DMS53 (cell line): ENCODE results near the gene ST3GAL3.

ENCODE experiments used
- DNase-seq: peaks from one replicate; lab custom pipeline; 2025; lab: John Stamatoyannopoulos, UW

The ST3GAL3 gene

DNA sequence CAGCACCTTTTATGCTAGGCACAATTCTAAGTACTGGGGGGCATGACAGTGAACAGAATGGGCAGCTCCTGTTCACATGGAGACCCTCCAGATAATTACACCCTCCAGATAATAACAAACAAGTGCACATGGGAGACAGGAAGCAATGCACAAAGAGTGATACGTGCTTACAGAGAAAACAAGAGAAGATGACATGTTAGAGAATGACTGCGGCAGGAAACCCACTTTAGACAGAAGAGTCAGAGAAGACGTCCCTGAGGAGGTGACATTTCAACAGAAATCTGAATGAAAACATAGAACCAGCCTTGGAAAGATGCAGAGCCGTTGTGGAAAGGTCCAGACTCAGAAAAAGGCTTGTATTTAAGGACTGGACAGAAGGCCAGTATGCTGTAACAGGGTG, 171.5 kb downstream of the ST3GAL3 start:
- no peak for DNase-seq

DNA sequence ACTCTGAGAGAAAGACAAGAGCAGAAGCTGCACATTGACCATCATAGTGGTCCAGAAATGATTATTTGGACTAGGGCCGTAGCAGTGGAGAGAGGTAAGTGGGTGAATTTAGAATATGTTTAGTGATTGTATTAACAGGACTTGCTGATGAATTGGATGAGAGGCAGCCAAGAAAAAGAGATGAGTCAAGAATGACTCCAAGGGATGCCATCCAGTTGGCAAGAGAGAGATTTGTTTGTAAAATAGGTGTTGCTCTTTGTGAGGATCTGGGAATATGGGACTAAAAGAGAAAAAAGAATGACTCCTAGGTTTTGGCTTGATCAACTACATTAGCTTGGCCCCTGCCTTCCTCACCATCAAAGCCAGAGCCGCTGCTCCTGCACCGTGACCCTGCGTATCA, 172.1 kb downstream of the ST3GAL3 start:
- DNase-seq = no peak

DNA sequence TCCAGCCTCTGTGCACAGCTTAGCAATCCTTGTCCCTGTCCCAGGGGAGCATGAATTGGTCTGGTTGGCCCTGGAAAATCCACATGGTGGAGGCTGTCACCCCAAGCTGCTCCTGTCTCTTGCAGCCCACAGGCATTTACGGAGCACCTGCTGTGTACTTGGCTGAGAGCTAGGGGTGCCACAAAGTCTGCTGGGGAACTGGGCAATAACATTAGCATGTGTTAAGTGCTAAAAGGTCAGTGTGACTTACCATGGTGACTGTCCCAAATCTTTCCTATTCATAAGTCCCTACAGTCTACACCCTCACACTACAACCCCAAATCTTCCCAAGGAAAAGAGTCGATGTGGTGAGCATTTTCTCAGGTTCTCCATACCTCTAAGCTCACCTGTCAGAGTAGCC, 172.7 kb downstream of the ST3GAL3 start:
- DNase-seq = no peak

- DNase-seq = no peak
These were observed 173.3 kb downstream of the ST3GAL3 start for GRCh38 chr1:43880604-43881003.

GRCh38 chr1:43881415-43881814, 174.1 kb downstream of the ST3GAL3 start:
- no peak for DNase-seq

GRCh38 chr1:43882763-43883162, 175.4 kb downstream of the ST3GAL3 start:
- no peak for DNase-seq

GRCh38 chr1:43883321-43883720, 176.0 kb downstream of the ST3GAL3 start:
- no peak for DNase-seq

GRCh38 chr1:43885279-43885801, 178.0 kb downstream of the ST3GAL3 start:
- DNase-seq = no peak

DNA sequence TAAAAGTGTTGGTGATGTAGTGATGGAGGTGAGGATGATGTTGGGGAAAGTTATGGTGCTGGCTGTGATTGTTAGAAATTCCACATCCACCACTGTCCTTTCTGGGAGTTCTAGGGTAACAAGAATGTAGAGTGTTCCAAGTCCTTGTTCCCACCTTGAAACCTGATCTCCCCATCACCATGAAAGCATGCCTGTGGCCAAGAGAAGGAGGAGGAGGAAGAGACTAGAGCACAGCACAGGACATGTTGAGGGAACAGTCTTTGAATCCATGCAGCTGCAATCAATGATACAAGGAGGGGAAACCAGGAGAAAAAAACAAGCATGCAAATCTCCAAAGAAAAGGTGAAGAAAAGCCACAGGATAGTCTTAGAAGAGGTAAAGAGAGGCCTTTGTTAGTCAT, 180.4 kb downstream of the ST3GAL3 start:
- DNase-seq = no peak

DNA sequence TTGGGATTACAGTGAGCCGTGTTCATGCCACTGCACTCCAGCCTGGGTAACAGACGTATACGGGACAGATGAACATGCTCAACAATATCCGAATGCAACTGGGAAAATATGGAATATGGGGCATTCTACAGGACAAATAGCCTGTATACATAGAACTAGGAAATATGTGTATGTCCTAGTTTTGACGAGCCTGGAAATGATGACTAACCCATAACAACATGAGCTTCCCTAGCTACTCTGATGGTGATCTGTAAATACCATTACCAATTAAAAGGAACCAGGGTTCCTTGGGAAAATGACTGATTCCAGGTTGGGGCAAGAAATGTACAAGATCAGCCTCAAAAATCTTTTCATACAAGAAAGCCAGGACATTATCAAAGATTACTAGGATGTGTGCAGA, 183.5 kb downstream of the ST3GAL3 start:
- DNase-seq = no peak

DNA sequence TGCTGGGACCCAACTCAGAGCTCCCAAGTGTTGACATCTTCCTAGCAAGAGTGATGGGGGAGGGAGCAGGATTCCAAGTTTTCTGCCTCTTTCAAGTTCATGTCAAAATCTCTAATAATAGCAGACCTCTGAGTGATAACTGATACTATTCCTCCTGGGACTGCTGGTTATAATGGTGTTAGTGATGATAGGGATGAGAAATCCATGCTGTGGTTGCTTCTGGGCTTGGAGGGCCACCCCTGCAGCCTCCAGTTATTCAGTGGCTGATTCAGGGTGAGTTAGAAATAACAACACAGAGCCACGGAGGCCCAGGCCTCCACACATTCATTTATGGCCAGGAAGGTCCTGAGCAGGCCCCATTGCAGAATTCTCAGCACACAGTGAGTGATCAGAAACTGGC, 185.7 kb downstream of the ST3GAL3 start:
- no peak for DNase-seq

- no peak for DNase-seq
These were observed 191.6 kb downstream of the ST3GAL3 start for GRCh38 chr1:43898981-43899380.

DNA sequence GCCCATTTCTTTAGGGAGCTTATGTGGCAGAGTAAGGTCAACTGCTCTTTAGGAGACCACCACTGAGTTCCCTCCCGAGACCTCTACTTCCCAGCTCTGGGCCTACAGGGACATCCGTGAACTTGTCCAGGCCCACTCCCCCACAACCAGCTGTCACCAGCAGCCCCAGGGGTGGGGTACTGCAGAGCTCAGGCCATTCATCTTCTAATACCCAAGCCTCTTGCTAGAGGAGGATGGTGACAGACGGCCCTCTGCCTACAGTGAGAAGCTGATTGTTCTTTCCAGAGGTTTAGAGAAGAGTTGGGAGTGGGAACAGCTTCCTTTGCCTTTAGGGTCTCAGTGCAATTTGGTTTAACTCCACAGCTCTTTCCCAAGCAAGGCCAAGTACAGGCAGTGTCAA, 193.1 kb downstream of the ST3GAL3 start:
- DNase-seq = no peak

GRCh38 chr1:43901196-43901961, 194.0 kb downstream of the ST3GAL3 start:
- no peak for DNase-seq

- DNase-seq = peak; percentile 36
These were observed 194.9 kb downstream of the ST3GAL3 start for GRCh38 chr1:43902058-43902831.

DNA sequence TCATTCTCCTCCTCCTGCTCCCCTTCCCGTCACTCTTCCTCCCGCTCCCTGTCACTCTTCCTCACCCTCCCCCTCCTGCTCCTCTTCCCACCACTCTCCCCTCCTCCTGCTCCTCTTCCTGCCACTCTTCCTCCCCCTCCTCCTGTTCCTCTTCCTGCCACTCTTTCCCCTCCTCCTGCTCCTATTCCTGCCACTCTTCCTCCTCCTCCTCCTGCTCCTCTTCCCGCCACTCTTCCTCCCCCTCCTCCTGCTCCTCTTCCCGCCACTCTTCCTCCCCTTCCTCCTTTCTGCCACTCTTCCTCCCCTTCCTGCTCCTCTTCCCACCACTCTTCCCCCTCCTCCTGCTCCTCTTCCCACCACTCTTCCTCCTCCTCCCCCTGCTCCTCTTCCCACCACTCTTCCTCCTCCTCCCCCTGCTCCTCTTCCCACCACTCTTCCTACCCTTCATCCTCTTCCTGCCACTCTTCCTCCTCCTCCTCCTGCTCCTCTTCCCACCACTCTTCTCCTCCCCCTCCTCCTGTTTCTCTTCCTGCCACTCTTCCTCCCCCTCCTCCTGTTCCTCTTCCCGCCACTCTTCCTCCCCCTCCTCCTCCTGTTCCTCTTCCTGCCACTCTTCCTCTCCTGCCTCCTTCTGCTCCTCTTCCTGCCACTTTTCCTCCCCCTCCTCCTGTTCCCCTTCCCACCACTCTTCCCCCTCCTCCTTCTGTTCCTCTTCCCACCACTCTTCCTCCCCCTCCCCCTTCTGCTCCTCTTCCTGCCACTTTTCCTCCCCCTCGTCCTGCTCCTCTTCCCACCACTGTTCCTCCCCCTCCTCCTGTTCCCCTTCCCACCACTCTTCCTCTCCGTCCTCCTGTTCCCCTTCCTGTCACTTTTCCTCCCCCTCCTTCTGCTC, 197.6 kb downstream of the ST3GAL3 start:
- DNase-seq = no peak

GRCh38 chr1:43908226-43908625, 200.9 kb downstream of the ST3GAL3 start:
- DNase-seq = no peak

DNA sequence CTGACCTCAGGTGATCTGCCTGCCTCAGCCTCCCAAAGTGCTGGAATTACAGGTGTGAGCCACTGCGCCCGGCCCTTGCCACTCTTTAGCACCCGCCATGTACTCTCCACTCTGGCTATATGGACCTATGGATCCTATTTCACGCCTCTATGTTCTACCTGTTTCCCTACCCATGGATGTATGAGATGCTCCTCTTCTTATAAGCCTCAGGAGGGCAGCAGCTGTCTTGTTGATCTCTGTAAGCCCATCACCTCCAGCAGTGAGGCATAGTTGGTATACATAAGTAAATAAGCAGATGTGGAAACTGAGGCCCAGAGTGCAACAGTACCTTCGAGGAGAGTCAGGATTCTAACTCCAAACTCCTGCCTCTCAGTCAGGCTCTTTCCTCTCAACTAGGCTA, 201.5 kb downstream of the ST3GAL3 start:
- DNase-seq = no peak

GRCh38 chr1:43910343-43910742, 203.0 kb downstream of the ST3GAL3 start:
- DNase-seq = no peak

DNA sequence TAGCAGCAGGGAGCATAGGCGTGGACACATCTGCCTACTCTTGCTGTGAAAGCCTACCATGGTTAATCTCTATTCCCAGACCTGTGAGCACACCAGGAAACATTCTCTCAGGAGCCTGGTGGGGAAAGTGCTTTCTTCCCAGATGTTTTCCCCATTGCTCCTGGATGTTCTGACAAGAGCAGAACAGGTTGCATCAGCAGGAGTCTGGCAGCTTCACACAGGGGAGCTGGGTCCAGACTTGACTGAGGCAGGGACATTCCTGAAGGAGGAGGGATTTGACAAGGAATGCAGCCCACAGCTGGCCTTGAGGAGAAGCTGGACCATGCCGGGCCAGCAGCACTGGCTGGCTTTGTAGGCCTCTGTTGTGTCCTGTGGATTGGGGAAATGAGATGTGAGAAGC, 205.3 kb downstream of the ST3GAL3 start:
- DNase-seq = no peak

- DNase-seq = no peak
These were observed 205.7 kb downstream of the ST3GAL3 start for GRCh38 chr1:43913051-43913501.

GRCh38 chr1:43913666-43914360, 206.5 kb downstream of the ST3GAL3 start:
- DNase-seq = no peak
